ENCODE measurements around the gene CPNE7.

DNA sequence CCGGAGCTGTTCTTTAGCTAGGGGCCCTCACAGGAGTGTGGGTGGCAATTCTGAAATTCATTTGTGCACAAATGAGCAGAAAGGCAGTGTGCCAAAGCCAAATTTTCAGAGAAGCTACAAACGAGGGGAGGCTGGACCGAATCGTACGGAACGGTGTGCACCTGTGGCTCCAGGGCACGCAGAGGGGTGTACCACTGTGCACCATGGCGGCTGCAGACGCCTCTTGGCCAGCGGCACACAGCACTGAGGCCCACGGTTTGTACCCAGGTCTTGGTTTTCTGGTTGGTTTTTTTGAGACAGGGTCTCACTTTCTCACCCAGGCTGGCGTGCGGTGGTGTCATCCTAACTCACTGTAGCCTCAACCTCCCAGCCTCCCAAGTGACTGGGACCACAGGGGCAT is 67.0 kb downstream of the CPNE7 start:
- TF ChIP-seq HDGF (IDR thresholded peaks at IDR 0.05; ENCODE audit: borderline replicate concordance) = no peak
- TF ChIP-seq FOXM1 (IDR thresholded peaks at IDR 0.05; ENCODE audit: borderline replicate concordance) = no peak
- no peak for TF ChIP-seq ELF4 (IDR thresholded peaks at IDR 0.05)
- no peak for TF ChIP-seq LEF1 (IDR thresholded peaks at IDR 0.05; ENCODE audit: borderline replicate concordance)
- TF ChIP-seq FOXK2 (IDR thresholded peaks at IDR 0.05) = no peak
- TF ChIP-seq SP1 (IDR thresholded peaks at IDR 0.05) = no peak

Data from HEK293T (cell line).